Esophagus squamous epithelium (tissue), 4 donors: ENCODE measurements around the gene TMOD1.

ENCODE experiments used
- POLR2A ChIP-seq, 4 donors: fragments of 450-650 bp; IDR thresholded peaks; one replicate each; pipeline ENCODE4 v1.6.1; 2017; ENCODE audit warnings: antibody characterized with exemption in 4 of 4, mild to moderate bottlenecking in 4 of 4, moderate library complexity in 3 of 4
- TF ChIP-seq, protein P1 (sequence below), 6 experiments: fragments of 450-650 bp in 4 of 6; fragments of 200-600 bp in 2 of 6; sonication (generic) in 2 of 6; IDR thresholded peaks; one replicate each; pipeline ENCODE4 v1.5.1; 2016 to 2019; ENCODE audit warnings: antibody characterized with exemption in 6 of 6, mild to moderate bottlenecking in 4 of 6, moderate library complexity in 4 of 6

DNA sequence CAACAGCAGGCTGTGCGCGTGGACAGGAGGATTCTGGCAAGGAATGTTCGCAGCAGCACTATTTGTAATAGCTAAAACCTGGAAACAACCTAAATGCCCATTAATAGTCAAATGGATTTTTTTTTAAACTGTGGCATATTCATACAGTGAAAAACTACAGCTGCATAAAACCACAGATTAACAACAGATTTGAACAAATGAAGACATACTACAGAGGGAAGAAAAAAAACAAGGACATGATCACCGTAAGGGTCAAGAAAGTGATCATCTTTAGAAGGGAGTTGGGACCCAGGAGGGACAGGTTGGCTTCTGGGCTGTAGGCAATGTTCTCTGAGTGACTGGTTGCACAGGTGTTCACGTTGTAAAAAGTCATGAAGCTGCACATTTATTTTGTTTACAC, 1.2 kb upstream of the TMOD1 start:
- no peak for TF ChIP-seq POLR2A (IDR thresholded peaks at IDR 0.05)
- TF ChIP-seq, protein P1, sequence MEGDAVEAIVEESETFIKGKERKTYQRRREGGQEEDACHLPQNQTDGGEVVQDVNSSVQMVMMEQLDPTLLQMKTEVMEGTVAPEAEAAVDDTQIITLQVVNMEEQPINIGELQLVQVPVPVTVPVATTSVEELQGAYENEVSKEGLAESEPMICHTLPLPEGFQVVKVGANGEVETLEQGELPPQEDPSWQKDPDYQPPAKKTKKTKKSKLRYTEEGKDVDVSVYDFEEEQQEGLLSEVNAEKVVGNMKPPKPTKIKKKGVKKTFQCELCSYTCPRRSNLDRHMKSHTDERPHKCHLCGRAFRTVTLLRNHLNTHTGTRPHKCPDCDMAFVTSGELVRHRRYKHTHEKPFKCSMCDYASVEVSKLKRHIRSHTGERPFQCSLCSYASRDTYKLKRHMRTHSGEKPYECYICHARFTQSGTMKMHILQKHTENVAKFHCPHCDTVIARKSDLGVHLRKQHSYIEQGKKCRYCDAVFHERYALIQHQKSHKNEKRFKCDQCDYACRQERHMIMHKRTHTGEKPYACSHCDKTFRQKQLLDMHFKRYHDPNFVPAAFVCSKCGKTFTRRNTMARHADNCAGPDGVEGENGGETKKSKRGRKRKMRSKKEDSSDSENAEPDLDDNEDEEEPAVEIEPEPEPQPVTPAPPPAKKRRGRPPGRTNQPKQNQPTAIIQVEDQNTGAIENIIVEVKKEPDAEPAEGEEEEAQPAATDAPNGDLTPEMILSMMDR (IDR thresholded peaks at IDR 0.05), result no peak
